Islet precursor cell (in vitro differentiated cells): Measurements from ENCODE around the gene ABCC8.
A peak's percentile ranks its signal among the peaks of the same experiment; 100 is the strongest.

ENCODE experiments used
- DNase-seq: peaks from one replicate; pipeline ENCODE4 v3.0.0-alpha.2; 2018

The ABCC8 gene

DNA sequence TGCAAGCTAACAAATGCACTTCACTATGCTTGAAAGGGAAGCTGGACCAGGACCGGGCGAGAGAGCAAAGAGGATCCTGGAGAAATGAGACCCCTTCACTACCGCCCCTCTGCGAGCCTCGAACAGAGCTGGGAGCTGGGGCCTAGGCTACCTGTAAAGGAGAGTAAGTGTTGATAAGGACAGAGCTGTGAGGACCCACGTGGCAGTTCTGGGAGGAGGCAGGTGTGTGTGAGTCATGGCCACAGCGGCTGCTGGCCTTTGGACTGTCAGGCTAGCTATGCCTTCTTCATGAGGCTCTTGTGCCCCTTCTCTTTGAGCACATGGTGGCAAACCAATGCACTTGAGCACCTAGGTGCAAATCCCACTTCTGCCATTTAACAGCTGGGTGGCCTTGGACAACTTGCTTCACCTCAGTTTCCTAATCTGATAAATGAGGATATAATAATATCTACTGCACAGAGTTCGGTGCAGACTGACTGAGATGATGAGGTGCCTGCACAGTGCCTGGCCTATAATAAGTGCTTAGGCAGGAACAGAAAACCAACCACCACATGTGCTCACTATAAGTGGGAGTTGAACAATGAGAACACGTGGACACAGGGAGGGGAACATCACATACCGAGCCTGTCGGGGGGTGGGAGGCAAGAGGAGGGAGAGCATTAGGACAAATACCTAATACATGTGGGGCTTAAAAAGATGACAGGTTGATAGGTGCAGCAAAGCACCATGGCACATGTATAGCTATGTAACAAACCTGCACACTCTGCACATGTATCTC, 52.9 kb downstream of the ABCC8 start:
- no peak for DNase-seq

DNA sequence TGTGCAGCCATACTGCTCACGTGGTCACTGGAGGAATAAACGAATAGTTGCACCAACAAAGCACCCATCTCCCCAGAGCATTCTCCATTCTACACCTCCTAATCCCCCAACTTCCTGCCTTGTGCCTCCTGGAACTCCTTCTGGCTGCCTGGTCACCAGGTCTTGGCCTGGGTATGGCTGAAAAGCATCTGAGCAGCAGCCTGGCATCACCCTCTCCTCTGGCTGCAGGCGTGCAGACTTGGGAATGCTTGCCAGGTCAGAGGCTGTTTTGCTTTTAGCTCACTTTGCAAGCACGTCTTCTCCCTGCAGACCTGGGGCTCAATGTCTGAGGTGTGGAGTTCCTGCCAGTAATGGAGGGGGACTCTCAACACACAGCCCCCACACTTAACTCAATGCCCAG, 54.9 kb downstream of the ABCC8 start:
- no peak for DNase-seq

DNA sequence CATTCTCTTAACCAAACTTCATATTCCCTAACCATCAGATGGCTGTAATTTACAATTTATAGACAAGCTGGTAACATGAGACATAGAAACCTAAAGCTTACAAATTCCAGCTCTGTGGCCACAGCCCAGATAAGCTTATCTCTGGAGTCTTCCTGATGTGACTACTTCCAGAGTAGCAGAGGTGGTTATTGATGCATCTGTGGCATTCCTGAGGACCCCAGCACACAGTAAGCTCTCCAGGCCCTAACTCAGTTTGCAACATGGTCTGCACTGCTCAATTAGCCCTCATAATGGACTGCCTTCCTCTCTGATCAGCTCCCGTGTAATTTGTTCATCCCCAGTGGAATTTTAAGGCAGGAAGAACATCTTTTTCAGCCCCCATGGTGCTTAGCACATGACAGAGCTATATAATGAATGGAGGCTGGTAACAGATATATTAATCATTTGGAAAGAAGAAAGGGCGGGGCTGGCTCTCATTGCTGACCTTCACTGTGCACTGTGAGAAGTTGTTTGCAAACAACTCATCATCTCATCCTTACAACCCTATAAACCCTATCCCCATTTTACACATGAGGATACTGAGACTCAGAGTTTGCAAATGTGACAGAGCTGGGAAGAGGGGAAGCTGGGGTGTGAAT, 58.1 kb downstream of the ABCC8 start:
- no peak for DNase-seq

DNA sequence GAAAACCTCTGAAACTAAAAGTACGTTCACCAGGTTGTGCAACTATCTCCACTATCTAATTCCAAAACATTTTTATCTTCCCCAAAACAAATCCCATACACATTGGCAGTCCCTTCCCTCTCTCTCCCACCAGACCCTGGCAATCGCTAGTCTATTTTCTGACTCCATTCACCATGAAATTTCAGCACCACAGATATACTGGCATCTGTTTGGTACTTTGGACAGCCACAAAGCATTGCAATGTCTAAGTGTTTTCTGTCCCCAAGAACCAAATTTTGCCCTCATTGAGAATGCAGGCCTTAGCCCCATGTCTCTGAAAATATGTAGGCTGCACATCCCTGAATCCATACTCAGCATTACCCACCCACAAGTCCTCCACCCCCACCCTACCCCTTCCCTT, 60.2 kb downstream of the ABCC8 start:
- DNase-seq, result no peak

DNA sequence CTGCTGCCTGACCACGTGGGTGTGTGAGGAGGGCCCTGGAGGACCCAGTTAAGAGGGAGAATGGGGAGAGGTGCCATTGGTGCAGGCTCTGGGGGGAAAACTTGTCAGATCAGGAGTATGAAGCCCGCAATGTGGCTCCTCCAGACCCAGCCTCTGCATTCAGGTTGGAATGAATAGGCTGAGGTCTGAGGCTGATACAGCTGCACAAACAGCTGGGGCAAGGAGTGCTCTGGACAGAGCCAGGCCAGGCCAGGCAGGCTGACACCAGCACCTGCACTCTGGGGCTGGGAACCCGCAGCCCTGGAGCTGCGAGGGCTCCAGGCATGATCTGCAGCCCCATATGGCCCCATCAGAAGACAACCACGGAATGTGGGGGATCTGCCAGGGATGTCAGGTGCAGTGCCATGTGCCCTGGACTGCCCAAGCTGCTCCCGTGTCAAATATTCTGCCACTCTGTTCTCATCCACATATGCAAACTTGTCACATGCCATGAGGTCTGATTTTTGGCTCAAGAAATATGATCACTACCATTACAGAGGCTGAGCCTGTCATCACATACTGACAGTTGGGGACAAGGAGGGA, 61.0 kb downstream of the ABCC8 start:
- DNase-seq, result no peak

DNA sequence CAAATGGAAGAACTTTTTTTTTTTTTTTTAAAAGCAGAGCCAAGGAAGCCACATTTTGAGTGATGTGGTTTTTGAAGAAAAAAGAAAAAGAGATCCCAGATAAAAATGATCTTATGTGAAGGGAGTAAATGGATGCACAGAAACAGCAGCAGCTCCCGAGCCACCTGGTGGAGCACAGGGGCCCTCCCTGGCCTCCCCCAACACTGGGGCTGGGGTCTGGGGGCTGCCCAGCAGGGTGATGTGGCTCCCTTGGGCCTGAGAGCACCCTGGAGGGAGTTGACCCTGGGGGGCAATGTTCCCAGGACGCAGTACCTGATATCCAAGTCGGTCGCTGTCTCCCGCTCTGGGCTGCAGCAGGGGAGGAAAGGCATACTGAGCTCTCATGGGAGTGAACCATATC, 61.7 kb downstream of the ABCC8 start:
- no peak for DNase-seq

DNA sequence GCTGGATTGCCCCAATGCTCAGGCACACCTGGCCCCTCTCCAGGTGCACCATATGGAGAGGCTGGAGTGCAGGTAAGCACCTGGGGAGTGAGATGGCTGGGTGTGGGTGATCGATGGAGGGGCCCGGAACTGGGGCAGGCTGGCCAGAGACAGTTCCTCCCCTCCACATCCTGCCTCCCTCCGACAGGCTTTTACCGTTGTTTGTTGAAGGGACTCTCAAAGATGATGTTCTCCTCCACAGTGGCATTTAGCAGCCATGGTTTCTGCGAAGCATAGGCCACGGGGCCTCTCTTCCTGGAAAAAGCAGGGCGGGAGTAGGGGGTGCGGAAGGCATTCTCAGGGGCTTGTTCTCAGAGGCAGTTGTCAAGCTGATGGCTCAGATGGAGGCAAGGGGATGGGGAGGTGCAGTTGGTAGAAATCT, 62.3 kb downstream of the ABCC8 start:
- DNase-seq, result no peak

DNA sequence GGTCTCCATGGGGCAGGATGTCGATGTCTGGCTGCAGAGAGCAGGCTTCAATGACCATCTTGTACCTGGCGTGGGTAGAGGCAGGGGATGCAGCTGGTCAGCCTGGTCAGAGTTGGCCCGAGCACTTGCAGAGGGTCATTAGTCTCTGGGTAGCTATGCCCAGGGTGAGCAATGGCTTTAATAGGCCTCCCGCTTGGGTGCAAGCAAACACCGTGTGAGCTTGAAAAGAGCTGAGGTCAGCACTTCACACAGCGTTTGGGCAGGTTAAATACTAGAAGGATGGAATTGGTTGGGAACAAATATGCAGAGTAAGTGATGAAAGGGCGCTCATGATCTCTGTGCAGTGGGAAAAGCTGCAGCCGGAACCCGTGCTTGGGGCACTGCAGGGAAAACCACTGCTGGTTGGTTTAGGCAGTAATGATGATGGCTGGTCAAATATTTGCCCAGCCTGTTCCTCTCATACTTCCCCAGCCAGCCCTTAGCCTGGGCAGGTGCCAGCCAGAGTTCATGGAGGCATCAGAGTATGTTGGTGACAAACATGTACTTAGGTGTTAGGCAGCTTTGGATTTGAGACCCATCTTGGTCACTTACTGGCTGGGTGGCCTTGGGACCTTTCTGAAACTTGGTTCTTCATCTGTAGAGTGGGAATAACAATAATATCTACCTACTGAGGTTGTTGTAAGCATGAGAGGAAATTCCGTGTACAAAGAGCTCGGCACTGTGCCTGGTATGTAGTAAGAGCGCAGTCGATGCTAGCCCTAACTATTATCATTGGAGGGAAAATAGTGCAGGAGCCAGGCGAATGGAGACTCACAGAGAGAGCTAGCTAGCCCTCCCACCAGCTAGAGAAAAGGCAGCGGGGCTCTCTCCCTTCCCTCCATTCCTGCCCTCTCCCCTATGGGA, 63.0 kb downstream of the ABCC8 start:
- no peak for DNase-seq

DNA sequence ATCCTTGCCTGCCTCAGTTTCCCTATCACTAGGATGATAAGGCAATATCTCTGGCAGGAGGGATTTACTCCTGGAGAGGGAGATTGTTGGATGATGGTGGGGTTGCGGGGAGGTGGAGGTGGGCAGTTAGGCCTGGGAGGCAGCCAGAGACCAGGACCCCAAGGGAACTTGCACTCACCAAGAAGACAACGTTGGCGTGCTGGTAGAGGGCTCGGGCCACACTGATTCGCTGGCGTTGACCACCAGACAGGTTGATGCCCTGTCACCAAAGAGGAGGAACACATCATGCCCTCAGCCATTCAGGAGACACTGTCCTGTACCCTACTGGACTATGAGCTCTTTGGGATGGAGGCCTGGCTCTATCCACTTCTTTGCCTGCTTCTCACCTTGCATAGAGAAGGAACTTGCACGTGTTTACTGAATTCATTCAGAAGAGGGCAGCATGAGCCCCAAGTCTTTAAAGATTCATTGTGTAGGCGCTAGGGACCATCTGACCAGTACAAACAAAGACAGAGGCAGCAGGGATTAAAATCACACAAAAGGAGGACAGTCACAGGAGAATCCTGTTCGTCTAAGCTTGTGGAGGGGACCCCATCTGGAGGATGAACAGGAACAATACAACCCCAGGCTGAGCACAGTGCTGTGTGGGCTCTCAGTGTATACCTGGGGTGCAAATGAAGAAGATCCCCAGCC, 64.0 kb downstream of the ABCC8 start:
- no peak for DNase-seq

DNA sequence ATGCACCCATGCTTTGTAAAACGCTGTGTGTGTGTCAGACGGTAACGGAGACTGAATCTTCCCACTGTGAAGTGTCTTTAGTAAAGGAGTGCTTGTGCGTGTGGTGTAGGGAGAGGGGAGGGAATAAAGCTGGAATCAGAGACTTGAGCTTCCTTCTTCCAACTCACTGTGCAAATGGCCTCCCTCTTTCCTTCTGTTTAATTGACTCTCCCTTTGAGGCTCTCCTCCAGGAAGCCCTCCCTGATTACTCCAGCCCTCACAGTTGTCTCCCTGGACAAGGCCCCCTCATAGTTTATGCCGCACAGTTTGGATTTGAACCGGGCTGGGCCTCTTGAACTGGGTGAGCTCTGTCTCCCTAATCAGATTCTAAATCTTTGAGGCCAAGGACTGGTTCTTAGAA, 65.2 kb downstream of the ABCC8 start:
- DNase-seq, result no peak

DNA sequence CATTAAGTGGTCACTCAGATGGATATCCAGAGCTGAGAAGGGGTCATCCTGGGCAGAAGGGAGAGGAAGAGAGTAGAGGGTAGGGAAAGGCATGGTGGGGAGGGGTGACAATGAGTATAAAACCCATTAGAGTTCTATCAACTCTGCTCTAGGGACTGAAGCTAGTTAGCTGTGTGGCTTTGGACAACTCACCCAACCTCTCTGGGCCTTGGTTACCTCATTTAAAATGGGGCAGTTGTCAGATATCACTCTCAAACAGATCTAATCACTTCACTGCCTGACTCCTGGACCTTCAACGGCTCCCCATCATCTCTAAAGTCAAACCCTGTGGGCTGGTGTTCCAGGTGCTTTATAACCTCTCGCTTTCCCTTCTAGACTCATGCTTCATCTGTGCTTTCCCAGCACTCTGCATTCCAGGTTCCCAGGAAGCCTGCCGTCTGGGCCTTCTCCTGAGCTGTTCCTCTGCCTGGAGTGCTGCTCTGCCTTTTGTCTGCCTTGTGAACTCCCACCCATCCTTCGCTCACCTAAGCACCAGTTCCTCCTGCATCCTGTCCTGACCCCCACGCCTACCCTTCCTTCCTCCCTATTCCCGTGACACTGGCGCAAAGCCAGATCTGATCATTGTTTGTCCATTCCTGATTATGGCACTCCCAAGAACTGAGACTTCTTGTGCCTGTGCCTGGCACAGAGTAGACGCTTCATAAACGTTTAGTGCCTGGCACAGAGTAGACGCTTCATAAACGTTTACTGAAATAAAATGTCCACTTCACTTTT, 65.9 kb downstream of the ABCC8 start:
- no peak for DNase-seq

DNA sequence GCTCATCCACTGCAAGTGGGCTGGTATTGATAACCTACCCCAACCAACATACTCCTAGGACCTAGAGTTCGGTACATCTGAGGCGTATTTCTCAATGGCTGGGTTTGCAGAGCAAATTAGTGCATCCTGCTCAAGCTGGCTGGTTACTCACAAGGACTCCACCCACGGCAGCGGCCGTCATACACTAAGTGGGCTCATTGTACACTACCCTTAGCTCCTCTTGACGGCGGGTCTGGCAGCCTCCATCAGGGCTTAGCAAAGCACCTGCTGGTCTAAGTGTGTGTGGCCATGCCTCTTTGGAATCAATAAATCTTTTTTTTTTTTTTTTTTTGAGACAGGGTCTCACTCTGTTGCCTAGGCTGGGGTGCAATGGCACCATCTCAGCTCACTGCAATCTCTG, 68.0 kb downstream of the ABCC8 start:
- DNase-seq, result no peak

DNA sequence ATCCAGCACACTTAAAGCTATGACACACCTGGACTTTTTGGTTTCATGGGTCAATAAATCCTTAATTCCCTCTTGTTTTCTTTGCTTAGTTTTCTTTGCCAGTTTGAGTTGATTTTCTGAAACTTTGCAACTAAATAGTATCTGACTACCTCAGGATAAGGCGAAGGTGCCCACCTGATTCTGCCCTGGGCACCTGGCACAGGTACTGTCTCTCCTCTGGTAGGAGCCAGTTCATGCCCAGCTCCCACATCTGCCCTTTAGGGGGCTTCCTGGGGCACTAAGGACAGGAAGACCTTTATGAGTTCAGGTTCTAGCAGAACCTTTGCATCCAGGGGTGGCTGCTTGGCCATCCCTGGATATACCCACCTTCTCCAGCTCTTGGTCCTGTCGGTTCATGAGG, 68.6 kb downstream of the ABCC8 start:
- DNase-seq, result no peak

DNA sequence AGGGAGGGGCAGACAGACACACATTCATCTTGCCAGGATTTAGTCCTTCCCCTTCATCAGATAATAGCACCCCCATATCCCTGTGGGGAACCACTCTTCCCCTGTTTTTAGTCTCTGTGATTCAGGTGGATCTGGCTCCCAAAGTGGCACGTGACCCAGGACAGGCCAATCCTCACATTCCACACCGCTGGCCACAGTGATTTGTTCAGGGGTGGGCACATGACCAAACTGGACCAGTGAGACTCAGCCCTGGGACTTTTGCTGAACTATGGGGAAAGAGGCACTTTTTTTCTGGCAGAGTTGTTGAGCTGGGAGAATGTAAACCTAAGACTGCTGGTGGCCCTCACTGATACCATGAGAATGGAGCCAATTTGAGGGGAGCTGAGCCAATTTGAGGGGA, 69.1 kb downstream of the ABCC8 start:
- no peak for DNase-seq

DNA sequence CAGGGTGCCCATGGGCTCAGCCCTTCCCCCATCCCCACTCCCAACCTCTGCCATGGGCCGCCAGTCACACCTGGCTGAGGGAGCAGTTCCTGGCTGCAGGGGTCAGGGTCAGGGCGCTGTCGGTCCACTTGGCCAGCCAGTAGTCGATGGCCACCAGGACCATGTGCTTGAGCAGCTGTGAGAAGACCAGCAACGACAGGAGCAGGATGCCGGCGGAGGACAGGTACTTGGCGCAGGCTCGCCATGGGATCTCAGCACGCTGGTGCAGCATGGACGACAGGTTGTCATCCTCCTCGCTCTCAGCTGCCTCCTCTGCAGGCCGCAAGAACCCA, 69.9 kb downstream of the ABCC8 start:
- DNase-seq, result no peak

DNA sequence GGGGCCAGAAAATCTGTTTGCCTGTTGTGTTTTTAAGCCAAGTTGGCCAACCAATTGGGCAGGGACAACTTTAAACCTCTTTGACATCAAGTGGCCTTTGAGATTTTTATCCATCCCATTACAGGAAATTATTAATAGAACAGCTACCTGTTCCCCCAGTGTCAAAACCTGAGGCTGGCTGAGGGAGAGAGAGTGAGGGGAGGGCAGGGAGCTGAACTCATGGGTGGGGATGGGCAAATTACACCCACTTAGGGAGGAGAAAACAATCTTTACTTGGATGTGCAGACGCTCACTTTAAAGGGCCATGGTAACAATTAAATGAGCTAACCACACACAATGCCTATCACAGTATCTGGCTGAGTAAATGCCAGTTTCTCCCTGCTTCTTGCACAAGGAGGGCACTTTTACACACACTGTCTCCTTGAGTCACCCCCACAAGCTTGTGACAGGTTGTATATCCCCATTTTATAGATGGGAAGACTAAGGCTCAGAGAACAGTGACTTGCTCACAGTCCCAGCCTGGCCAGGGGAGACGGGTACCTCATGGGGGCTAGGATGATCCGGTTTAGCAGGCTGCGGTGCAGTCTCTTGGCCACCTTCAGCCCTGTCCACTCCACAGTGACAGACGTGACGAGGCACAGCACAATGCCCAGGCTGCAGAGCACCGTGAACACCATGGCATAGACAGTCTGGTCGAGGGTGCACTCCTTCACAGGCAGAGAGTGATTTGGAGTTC, 70.4 kb downstream of the ABCC8 start:
- DNase-seq, result no peak

DNA sequence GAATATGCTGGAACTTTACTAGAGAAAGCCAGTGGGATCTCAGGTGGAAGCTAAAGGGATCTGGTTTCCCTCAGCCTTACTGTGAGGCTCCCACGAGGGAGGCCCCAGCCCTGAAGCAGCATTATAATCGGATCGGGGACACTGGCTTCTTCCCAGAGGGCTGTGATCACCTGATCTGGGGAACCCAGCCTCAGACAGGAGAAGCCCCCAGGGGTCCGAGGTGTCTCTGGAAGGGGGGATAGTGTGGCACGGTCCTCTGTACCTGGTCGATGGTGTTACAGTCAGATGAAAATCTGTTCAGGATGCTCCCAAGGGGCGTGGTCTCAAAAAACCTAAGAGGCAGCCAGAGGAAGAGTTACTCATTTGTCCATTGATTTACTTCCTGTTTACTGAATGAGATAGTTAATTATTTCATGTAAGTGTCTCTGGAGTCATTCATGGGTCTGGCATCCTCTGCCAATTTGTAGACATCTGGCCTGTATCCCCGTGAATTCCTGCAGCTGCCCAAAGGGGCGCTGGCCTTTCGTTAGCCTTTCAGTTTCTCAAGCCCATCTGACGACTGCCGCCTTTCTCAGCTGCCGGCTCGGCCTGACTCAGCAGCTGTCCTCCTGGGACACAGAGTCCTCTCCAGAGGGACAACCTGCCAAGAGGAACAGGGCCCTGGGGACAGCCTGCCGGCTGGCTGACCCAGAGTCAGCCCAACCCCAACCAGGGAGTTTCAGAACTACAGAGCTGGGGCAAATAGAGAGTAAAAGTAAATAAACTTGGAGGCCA, 71.2 kb downstream of the ABCC8 start:
- DNase-seq, result no peak

DNA sequence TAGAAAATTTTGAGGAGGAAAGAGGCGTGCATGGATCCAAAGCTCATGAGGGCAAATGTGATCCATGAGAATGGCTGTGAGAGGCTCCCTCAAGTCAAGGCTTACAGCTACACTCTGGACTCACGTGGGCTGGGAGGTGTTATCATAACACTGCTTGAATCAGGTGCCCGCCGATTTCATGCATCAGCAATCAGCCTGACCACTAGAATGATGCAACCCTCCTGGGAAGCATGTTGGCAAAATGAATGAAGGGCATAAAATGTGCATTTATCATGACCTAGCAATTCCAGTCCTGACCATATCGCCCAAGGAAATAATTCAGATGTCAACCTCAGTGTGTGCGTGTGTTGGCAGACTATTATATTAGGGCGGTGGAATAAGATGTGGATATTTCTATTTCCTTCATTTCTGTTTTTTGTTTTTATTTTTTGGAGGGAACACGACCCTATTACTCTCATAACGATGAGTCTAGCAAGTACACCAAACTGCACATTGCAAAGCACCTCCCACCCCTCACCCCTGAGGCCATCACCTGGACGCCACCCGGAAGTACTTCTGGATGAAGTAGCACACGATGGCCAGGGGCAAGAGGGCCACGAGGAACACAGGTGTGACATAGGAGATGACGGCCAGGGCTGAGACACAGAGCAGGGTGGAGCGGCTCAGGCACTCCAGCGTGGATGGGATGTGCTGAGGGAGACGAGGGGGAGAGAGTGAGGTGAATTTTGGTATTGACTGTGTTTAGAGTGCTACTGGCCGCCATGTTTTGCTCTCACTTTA, 72.5 kb downstream of the ABCC8 start:
- no peak for DNase-seq

DNA sequence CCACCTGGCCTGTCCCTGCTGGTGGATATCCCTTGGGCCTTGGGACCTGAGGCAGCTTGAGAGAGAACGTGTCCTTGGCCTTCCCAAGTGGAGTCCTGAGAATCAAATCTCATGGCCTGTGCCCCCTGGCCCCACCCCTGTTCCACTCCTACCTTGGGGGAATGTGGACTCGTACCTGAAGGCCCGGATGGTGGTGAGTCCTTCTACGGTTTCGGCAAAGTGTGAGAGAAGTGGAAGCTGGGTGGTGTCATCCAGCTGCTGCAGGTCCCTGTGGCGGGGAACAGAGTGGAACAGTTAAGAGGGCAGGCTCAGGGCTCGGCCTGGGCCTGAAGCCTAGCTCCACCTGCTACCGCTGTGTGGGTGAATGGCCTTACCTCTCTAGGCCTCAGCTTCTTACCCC, 74.2 kb downstream of the ABCC8 start:
- no peak for DNase-seq

DNA sequence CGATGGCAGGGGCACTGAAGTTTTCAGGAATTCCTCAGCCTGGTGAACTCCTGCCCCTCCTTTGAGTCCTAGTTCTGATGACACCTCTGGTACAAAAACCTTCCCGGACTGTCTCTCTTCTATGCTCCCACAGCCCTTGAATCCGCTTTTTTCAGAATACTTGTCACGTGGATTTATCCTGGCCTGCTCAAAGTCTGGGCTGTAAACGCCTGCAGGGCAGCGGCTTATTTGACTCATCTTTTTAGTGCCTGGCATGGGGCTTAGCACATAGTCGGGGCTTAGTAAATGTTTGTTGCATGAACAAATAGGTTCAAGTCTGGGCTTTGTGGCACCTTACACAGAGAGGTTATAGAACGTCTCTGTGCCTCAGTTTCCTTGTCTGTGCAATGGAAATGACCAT, 74.8 kb downstream of the ABCC8 start:
- DNase-seq, result peak; percentile 71
